HCT116 (cell line): ENCODE measurements around the gene LTA4H. TPM values are rescaled to one million over a fixed set of nuclear protein-coding genes. Genes with fewer than 3 reads are reported as not detected.

ENCODE experiments used
- ATAC-seq: fragments of 200-7000 bp; cut with Tn5 transposase; 2 replicates; pipeline ENCODE4 v1.9.1; 2020; ENCODE audit warnings: mild to moderate bottlenecking, moderate library complexity
- BruUV-seq: library from RNA; stranded (reverse); fragments of 400-500 nt; replicated peaks from 2 replicates; lab custom pipeline; 2021; lab: Mats Ljungman, UMichigan
- CTCF ChIA-PET: fragments of 300-600 bp; sonication (Branson Sonifier 250); formaldehyde crosslinking; loops from one replicate; lab custom pipeline; 2021; ENCODE audit warnings: antibody characterized with exemption; lab: Charles Lee
- POLR2A ChIA-PET: fragments of 300-600, 350-600 bp; sonication (Branson Sonifier 250); formaldehyde crosslinking; loops from one replicate; lab custom pipeline; 2021; ENCODE audit warnings: antibody characterized with exemption; lab: Charles Lee
- RAD21 ChIA-PET, 2 experiments: fragments of 300-600 bp; sonication (Branson Sonifier 250); formaldehyde crosslinking; loops; one replicate each; lab custom pipeline; 2023; ENCODE audit warnings: low total read pairs in 2 of 2; ENCODE audit not compliant: uncharacterized antibody in 2 of 2, unreplicated experiment in 2 of 2, low non-redundant PET in 1 of 2; lab: Charles Lee
- DNase-seq: peaks from one replicate; pipeline ENCODE4 v3.0.0-alpha.2; 2010; ENCODE audit warnings: low read depth, low spot score
- H2AFZ ChIP-seq: fragments of 200-600 bp; shearing (Covaris generic), sonication (generic); 2 replicates; pipeline ENCODE4 v1.6.1; 2017; ENCODE audit warnings: low read depth, mixed run types, mixed read lengths, antibody characterized with exemption, low read length; ENCODE audit not compliant: poor library complexity, severe bottlenecking
- H3K27ac ChIP-seq: 2 replicates; pipeline ENCODE4 v1.5.1; 2012; ENCODE audit warnings: low read depth, low read length
- H3K27me3 ChIP-seq: fragments of 200-600 bp; sonication (generic); 2 replicates; pipeline ENCODE4 v1.6.1; 2016; ENCODE audit warnings: mixed run types, low read length, mixed read lengths; ENCODE audit not compliant: insufficient read depth
- H3K36me3 ChIP-seq, 2 experiments: fragments of 200-500 bp in 1 of 2; fragments of 200-600 bp in 1 of 2; sonication (Bioruptor generic) in 1 of 2; sonication (generic) in 1 of 2; 2 replicates each; pipeline versions ENCODE4 v1.5.1 to v1.6.1; 2014 to 2016; ENCODE audit warnings: low read length in 2 of 2, inconsistent platforms in 1 of 2, mixed read lengths in 1 of 2, mixed run types in 1 of 2; ENCODE audit not compliant: insufficient read depth in 2 of 2, control insufficient read depth in 1 of 2
- H3K4me1 ChIP-seq, 2 experiments: fragments of 200-600 bp in 1 of 2; sonication (generic) in 1 of 2; 2 replicates each; pipeline versions ENCODE4 v1.5.1 to v1.6.1; 2012 to 2017; ENCODE audit warnings: low read length in 2 of 2, inconsistent platforms in 1 of 2, mild to moderate bottlenecking in 1 of 2, mixed read lengths in 1 of 2, mixed run types in 1 of 2, moderate library complexity in 1 of 2; ENCODE audit not compliant: insufficient read depth in 2 of 2, control insufficient read depth in 1 of 2
- H3K4me2 ChIP-seq: fragments of 200-600 bp; sonication (generic); 2 replicates; pipeline ENCODE4 v1.6.1; 2017; ENCODE audit warnings: mixed run types, low read length, mixed read lengths
- H3K4me3 ChIP-seq, 2 experiments: fragments of 200-600 bp in 1 of 2; sonication (generic) in 1 of 2; replicated peaks in 1 of 2; 2 replicates each; pipeline ENCODE4 v1.5.1; 2011 to 2016; ENCODE audit warnings: low read length in 2 of 2, control low read depth in 1 of 2, low read depth in 1 of 2, mild to moderate bottlenecking in 1 of 2, mixed read lengths in 1 of 2, mixed run types in 1 of 2
- H3K79me2 ChIP-seq: fragments of 200-600 bp; sonication (generic); 2 replicates; pipeline ENCODE4 v1.6.1; 2017; ENCODE audit warnings: mild to moderate bottlenecking, mixed run types, low read length, moderate library complexity, mixed read lengths; ENCODE audit not compliant: insufficient read depth
- H3K9ac ChIP-seq: fragments of 200-600 bp; sonication (generic); 2 replicates; pipeline ENCODE4 v1.6.1; 2016; ENCODE audit warnings: low read length, mixed read lengths
- H3K9me2 ChIP-seq: fragments of 200-600 bp; sonication (generic), shearing (Covaris generic); 2 replicates; pipeline ENCODE4 v1.6.1; 2017; ENCODE audit warnings: mixed run types, mild to moderate bottlenecking, moderate library complexity; ENCODE audit not compliant: insufficient read depth
- H3K9me3 ChIP-seq, 2 experiments: fragments of 200-500 bp in 1 of 2; fragments of 200-600 bp in 1 of 2; sonication (Bioruptor generic) in 1 of 2; sonication (generic) in 1 of 2; 2 replicates each; pipeline ENCODE4 v1.6.1; 2014 to 2017; ENCODE audit warnings: low read length in 2 of 2, mixed read lengths in 2 of 2, inconsistent platforms in 1 of 2, low read depth in 1 of 2, mild to moderate bottlenecking in 1 of 2, mixed run types in 1 of 2, moderate library complexity in 1 of 2; ENCODE audit not compliant: control insufficient read depth in 1 of 2, insufficient read depth in 1 of 2
- H4K20me1 ChIP-seq: fragments of 200-600 bp; sonication (generic), shearing (Covaris generic); 2 replicates; pipeline ENCODE4 v1.6.1; 2017; ENCODE audit warnings: mixed run types, mild to moderate bottlenecking, moderate library complexity; ENCODE audit not compliant: insufficient read depth
- ATF3 ChIP-seq: IDR thresholded peaks from 2 replicates; pipeline ENCODE4 v1.6.1; 2012
- CBX3 ChIP-seq: IDR thresholded peaks from 2 replicates; pipeline ENCODE4 v1.6.1; 2012; ENCODE audit warnings: low read depth
- CTCF ChIP-seq, 3 experiments: fragments of 200-600 bp in 1 of 3; sonication (generic) in 1 of 3; IDR thresholded peaks in 2 of 3; conservative IDR thresholded peaks in 1 of 3; 2 replicates each; pipeline ENCODE4 v1.5.1; 2012 to 2017; ENCODE audit warnings: low read depth in 2 of 3, low read length in 2 of 3, antibody characterized with exemption in 1 of 3, borderline replicate concordance in 1 of 3, control low read depth in 1 of 3, mild to moderate bottlenecking in 1 of 3, mixed read lengths in 1 of 3, mixed run types in 1 of 3, moderate library complexity in 1 of 3; ENCODE audit not compliant: insufficient read depth in 1 of 3
- ELF1 ChIP-seq: IDR thresholded peaks from 2 replicates; pipeline ENCODE4 v1.6.1; 2012; ENCODE audit warnings: low read depth, borderline replicate concordance
- EZH2 ChIP-seq: fragments of 200-600 bp; sonication (generic); IDR thresholded peaks from 2 replicates; pipeline ENCODE4 v1.6.1; 2017; ENCODE audit warnings: antibody characterized with exemption, mixed run types
- EZH2phosphoT487 ChIP-seq: fragments of 200-600 bp; IDR thresholded peaks from 2 replicates; pipeline ENCODE4 v1.6.1; 2018; ENCODE audit warnings: antibody characterized with exemption, borderline replicate concordance
- FOSL1 ChIP-seq: IDR thresholded peaks from 2 replicates; pipeline ENCODE4 v1.6.1; 2012; ENCODE audit warnings: low read depth
- POLR2AphosphoS5 ChIP-seq: IDR thresholded peaks from 2 replicates; pipeline ENCODE4 v1.6.1; 2011; ENCODE audit warnings: mild to moderate bottlenecking, low read depth, low read length, moderate library complexity
- REST ChIP-seq: IDR thresholded peaks from 2 replicates; pipeline ENCODE4 v1.6.1; 2012; ENCODE audit warnings: low read depth
- SIN3A ChIP-seq: IDR thresholded peaks from 2 replicates; pipeline ENCODE4 v1.6.1; 2012; ENCODE audit warnings: low read depth
- SRF ChIP-seq: IDR thresholded peaks from 2 replicates; pipeline ENCODE4 v1.6.1; 2012; ENCODE audit warnings: low read depth
- TCF7L2 ChIP-seq: IDR thresholded peaks from 2 replicates; pipeline ENCODE4 v1.7.0; 2011; ENCODE audit warnings: borderline replicate concordance, inconsistent platforms; ENCODE audit not compliant: insufficient read depth, insufficient read length; ENCODE audit errors: extremely low read depth
- YY1 ChIP-seq: IDR thresholded peaks from 2 replicates; pipeline ENCODE4 v1.6.1; 2011; ENCODE audit warnings: low read length, low read depth, moderate library complexity, mild to moderate bottlenecking; ENCODE audit not compliant: insufficient replicate concordance; ENCODE audit errors: extremely low read depth
- ZFX ChIP-seq: fragments of 450-650 bp; IDR thresholded peaks from 2 replicates; pipeline ENCODE4 v1.6.1; 2017
- ZNF274 ChIP-seq: fragments of 200-500 bp; sonication (Bioruptor generic); IDR thresholded peaks from 2 replicates; pipeline ENCODE4 v1.6.1; 2014; ENCODE audit warnings: mild to moderate bottlenecking, low read depth, low read length, inconsistent platforms
- intact Hi-C: fragments of 100-400 bp; cut with micrococcal nuclease; formaldehyde crosslinking; loops from 2 replicates; pipeline ENCODE4 v1.10.0; 2022
- total RNA-seq: library from RNA; stranded (reverse); gene quantifications from one replicate; pipeline ENCODE4 v1.2.1, GENCODE V29; 2021; ENCODE audit not compliant: unreplicated experiment

Gene LTA4H
- total RNA-seq, 1 experiment from 2014 or later, result 163 TPM

GRCh38 chr12:95997276-95997675 lies 38.1 kb downstream of the LTA4H start:
- intact Hi-C loops, result no loop called here
- Histone ChIP-seq H2AFZ (no peak overlapping the region), H3K4me3 (no peak overlapping the region), H3K9me2 (no peaks in the 10 kb centered on the region), H3K4me2 (no peak overlapping the region), H3K9me3 (no peaks in the 10 kb centered on the region), H3K27me3 (no peaks in the 10 kb centered on the region), H3K9ac (no peak overlapping the region), H3K4me1 (no peaks in the 10 kb centered on the region), H3K27ac (no peak overlapping the region), H4K20me1 (no peaks in the 10 kb centered on the region), H3K36me3 (peaks cover 0 to 3% of the 10 kb centered on the region in 2 experiments; a peak in 2 of 4 replicates), H3K79me2 (no peaks in the 10 kb centered on the region)
- ChIA-PET RAD21 (no interaction called here), CTCF (interaction anchor here (2.4 kb wide), 1 partner anchor 8 kb away, joined by 6 read pairs; no protein-coding TSS in a partner anchor), POLR2A (no interaction called here)
- DNase-seq, result no peak
- TF ChIP-seq CBX3, result no peak
- BruUV-seq, result no TSS peak
- ATAC-seq, result no peak

- ChIA-PET CTCF (no interaction called here), POLR2A (no interaction called here), RAD21 (no interaction called here)
- Histone ChIP-seq H3K4me3 (no peak within 1 kb of the TSS), H3K36me3 (no peaks in the 10 kb centered on the region; a peak in 1 of 4 replicates), H3K4me2 (no peak within 1 kb of the TSS), H3K27me3 (no peaks in the 10 kb centered on the region), H3K79me2 (no peaks in the 10 kb centered on the region), H3K9me3 (no peaks in the 10 kb centered on the region), H2AFZ (no peak within 1 kb of the TSS), H3K9me2 (no peaks in the 10 kb centered on the region), H3K27ac (no peak within 1 kb of the TSS), H4K20me1 (no peaks in the 10 kb centered on the region), H3K9ac (no peak within 1 kb of the TSS), H3K4me1 (no peaks in the 10 kb centered on the region)
- DNase-seq, result no peak
- intact Hi-C loops, result no loop called here
- no peak for ATAC-seq
- BruUV-seq, result no TSS peak
- no peak for TF ChIP-seq SIN3A
- no peak for TF ChIP-seq TCF7L2
- no peak for TF ChIP-seq CBX3
- no peak for TF ChIP-seq SRF
- no peak for TF ChIP-seq POLR2AphosphoS5
- no peak for TF ChIP-seq FOSL1
- TF ChIP-seq EZH2phosphoT487, result no peak
- no peak for TF ChIP-seq EZH2
- TF ChIP-seq ZFX, result no peak
- TF ChIP-seq ELF1, result no peak
- no peak for TF ChIP-seq ZNF274
- no peak for TF ChIP-seq ATF3
- no peak for TF ChIP-seq REST
- TF ChIP-seq CTCF (IDR thresholded peaks at IDR 0.05 in 2 of 3, conservative IDR thresholded peaks at IDR 0.05 in 1 of 3; ENCODE audit: borderline replicate concordance in 1 of 3, insufficient read depth in 1 of 3, low read depth in 2 of 3, low read length in 2 of 3), result no peak
- no peak for TF ChIP-seq YY1
These were observed 39.2 kb downstream of the LTA4H start, which contains the start of gene HAL for GRCh38 chr12:95996034-95996658. TSS of gene HAL (minus strand) at chr12:95996344. CDS start at chr12:95995910, 434 bp downstream.
